ENCODE data around the gene LAMA1. TPM values are rescaled to one million over a fixed set of nuclear protein-coding genes. Genes with fewer than 3 reads are reported as not detected.

The LAMA1 gene
- total RNA-seq, 1 experiment from 2014 or later, result 4.7 TPM

DNA sequence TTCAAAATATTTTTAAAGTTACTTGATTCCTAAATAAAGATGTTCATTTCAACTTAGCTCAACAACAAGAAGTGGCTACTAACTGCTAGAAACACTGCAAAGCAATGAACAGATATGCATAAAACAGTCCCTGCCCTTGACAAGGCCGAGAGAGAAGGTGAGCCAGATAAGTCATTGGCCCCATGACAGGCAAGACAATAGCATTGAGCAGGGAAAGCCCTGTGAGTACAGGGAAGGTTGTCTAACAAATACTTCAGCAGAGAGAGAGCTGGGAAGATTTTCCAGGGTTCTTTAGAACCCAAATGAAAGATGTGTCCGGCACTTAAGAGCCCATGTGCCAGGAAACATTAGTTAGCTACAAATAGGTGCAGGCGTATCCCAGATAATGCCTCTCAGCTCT is 4.7 kb downstream of the LAMA1 start:
- DNase-seq (ENCODE audit: low spot score), result no peak

GRCh38 chr18:7111134-7111533 is 6.5 kb downstream of the LAMA1 start:
- DNase-seq (ENCODE audit: low spot score), result no peak

GRCh38 chr18:7105943-7106342 is 11.7 kb downstream of the LAMA1 start:
- DNase-seq (ENCODE audit: low spot score), result no peak

DNA sequence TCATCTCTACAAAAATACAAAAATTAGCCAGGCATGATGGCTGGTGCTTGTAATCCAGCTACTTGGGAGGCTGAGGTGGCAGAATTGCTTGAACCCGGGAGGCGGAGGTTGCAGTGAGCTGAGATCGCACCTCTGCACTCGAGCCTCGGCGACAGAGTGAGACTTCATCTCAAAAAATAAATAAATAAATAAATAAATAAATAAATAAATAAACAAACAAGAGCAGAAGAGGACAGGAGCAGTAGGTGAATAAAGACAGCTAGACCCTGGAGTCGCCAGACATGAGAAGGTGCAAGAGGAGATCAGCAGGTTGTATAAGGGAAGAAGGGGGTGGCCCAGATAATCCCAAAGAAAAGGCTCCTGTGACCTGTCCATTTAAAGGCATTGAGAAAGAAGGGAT is 12.3 kb downstream of the LAMA1 start:
- no peak for DNase-seq (ENCODE audit: low spot score)

- no peak for DNase-seq (ENCODE audit: low spot score)
Measured at GRCh38 chr18:7104649-7105048, 12.9 kb downstream of the LAMA1 start.

- no peak for DNase-seq (ENCODE audit: low spot score)
Measured at GRCh38 chr18:7102131-7102530, 15.5 kb downstream of the LAMA1 start.

GRCh38 chr18:7096838-7097237 is 20.8 kb downstream of the LAMA1 start:
- DNase-seq (ENCODE audit: low spot score), result no peak

DNA sequence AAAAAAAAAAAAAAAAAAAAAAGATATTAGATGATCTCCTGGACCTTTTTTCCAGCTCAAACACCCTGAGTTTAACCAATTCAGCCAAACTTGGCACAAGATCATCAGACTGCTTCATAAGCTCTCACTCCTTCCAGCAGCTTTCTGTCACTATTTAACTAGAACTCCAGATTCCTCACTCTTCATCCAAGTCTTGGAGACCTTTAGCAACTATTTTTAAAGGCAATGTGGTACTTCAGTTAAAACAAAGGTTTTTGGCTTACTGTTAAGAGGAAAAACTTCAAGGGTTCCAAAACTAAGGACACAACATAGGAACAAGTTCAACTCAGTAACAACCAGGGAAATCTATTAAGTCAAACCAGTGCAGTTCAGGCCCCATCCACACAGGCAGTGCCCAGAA is 23.2 kb downstream of the LAMA1 start:
- no peak for DNase-seq (ENCODE audit: low spot score)

DNA sequence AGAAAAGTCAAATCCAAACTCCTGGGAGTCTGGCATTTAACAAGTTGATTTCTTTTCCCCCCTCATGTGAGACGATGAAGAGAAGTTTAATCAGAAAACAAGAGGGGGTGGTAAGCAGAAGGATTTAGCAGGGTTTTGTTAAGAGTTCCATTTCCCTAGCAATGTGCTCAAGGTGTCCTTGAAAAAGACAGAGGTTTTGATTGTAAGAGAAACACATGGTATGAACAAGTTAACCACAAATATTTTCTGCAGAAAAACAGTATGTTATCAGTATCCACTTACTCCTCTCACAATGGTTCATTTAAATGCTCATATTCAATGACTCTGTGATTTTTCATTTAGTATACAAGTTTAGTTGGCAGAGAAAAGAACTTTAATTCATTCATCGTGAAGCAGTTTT is 26.8 kb downstream of the LAMA1 start:
- no peak for DNase-seq (ENCODE audit: low spot score)

DNA sequence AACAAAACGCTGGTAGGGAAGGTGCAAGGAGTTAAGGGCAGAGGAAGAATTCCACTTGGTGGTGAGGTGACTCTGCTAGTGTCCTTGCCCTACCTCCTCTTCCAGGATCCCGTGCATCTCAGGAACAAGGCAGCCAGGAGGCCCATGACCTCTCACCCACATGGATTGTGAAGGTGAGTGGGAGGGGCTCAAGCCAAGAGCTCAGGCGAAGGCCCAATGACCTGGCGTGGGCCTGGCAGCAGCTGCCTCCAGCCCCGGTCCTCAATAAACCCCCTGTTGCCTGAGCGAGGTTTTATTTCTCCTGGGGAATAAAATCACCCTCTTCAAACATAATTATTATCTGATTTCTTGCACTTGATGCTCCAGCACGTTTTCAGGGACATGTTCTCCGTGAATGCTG is 28.2 kb downstream of the LAMA1 start:
- no peak for DNase-seq (ENCODE audit: low spot score)

GRCh38 chr18:7084080-7085065 is 33.2 kb downstream of the LAMA1 start:
- DNase-seq (ENCODE audit: low spot score), result peak; percentile 68

DNA sequence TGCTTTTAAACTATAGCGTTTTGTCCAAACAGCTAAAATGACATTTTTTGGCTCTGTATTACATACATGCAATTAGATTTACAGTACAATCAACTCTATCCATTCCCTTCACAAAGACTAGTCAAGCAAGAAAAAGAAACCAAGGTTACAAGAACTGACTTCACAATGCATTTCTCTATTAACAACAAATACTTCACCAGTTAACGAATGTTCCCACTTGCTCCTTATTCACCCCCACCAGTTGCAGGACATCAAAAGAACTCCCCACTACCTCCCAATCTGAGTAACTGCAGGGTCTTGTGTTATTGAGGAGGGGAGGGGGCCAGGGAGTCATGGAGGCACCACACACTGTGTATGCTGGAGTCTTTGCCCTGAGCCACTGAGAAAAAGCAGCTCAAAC is 34.9 kb downstream of the LAMA1 start:
- no peak for DNase-seq (ENCODE audit: low spot score)

GRCh38 chr18:7079231-7079630 is 38.4 kb downstream of the LAMA1 start:
- no peak for DNase-seq (ENCODE audit: low spot score)

- DNase-seq (ENCODE audit: low spot score), result no peak
Measured at GRCh38 chr18:7072593-7072992, 45.0 kb downstream of the LAMA1 start.

- no peak for DNase-seq (ENCODE audit: low spot score)
Measured at GRCh38 chr18:7071600-7071999, 46.0 kb downstream of the LAMA1 start.

- DNase-seq (ENCODE audit: low spot score), result no peak
Measured at GRCh38 chr18:7070466-7070865, 47.1 kb downstream of the LAMA1 start.

DNA sequence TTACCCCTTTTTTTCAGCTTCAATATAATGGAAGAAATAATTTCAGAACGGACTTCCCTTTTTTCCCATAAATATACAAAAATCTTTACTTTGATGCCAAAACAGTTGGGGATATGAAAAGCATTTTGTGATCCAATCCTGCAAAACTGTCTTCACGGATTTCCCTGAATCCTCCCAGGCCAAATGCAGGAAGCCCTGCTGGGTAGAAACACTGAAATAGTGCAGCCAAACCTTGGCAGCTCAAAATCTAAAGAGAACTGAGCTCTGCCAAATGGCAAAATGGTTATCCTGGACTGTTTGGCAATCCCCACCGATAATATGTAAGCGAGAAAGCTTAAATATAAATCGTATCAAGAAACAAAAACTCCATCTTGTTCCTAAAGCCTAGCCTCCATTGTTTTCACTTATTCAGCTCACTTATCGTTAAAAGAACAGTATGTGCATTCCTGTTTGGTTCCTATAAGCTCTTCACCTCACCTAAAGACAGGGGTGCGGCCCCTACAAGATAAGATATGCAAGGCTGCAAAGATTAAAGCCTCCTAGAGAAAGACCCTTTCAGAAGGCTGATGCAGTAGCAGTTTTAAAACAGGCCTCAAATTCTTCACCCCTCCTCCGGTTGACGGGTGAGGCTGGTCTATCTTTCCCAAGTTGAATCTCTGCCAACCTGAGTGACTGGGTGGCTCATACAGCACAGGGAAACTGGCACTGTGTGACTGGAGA is 48.6 kb downstream of the LAMA1 start:
- no peak for DNase-seq (ENCODE audit: low spot score)

DNA sequence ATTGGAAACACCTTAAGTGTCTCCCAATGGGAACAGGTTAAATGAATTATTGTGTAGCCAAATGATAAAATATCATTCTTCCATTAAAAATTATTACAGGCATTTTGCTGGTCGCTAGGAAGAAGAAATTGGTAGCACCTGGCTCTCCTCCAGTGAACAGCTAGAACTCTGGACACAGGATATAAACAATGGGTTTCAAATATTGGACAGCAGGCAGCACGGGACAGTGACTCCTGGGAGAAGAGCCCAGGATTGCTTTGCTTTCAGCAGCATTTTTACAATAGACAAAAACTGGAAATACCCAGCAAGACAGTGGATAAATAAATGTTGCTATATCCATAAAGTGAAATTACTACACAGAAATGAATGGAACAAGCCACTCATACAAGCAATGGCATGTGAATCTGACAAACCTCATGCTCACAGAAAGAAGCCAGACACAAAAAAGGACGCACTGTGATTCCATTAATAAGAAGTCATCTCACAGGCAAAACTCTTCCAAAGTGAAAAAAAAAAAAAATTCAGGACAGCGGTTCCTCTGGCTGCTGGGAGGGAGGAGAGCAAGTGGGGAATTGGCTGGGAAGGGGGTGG is 50.5 kb downstream of the LAMA1 start:
- DNase-seq (ENCODE audit: low spot score), result no peak

- DNase-seq (ENCODE audit: low spot score), result no peak
Measured at GRCh38 chr18:7065736-7066135, 51.9 kb downstream of the LAMA1 start.

GRCh38 chr18:7064346-7064745 is 53.3 kb downstream of the LAMA1 start:
- DNase-seq (ENCODE audit: low spot score), result no peak

DNA sequence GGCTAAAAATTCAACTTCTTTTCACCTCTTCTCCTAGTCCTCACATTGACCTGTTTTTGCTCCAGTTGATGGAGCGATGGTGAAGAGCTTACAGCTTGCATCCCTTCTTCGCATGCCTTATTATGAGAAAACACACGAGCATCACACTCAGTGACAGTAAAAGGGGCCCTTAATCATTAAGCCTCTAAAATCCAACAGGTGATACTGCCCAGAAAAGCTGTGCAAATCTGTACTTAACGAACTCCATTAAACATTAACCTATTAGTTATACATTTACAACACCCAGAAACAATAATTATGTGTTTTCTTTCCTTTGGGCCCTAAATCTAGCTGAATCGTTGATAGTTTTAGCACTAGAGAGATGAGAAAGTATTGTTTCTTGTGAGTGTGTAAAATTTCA is 54.8 kb downstream of the LAMA1 start:
- DNase-seq (ENCODE audit: low spot score), result no peak

DNA sequence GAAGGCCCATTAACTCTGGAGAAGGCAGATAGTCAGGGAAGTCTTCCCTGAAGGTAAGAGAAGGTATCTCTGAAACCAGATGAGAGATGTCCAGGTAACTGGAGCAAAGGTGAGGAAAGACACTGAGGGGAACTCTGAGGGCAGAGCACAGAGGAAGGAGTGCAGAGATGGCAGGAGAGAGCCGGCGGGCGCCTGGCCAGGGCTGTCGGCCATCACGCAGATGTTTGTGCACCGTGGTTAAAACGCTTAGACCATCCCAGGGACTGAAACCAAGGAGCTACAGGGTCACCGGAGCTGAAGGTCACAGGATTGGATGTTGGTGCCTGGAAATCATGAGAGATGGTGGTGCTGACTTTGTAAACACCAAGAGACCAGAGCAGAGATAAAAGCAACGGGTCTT is 55.4 kb downstream of the LAMA1 start:
- no peak for DNase-seq (ENCODE audit: low spot score)

DNA sequence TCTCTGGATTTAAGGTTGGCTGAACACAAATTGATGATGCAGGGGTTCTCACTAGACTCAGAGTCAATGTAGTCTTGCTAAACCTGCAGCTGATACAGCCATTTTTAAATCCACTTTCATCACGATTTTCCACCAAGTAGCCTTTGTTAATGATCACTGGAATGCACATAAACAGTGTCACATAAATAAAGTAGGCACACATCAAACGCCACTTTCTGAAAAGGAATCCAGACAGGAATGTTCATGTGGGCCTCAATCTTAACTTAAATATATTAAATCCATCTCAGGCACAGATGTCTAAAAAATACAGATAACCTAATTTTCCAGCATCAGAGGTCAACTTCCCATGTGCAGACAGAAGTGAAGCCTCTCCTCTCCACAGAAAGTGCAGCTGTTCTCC is 58.3 kb downstream of the LAMA1 start:
- no peak for DNase-seq (ENCODE audit: low spot score)
